Kidney capillary endothelial cell (primary cell): ENCODE measurements around the gene ILF2.
A peak's percentile ranks its signal among the peaks of the same experiment; 100 is the strongest.
"Not testable (repeated sequence)": the region's sequence is repeated elsewhere in the genome, so short reads cannot be mapped to it uniquely, and the experiment has no call there.

Source experiments
- DNase-seq: peaks from one replicate; pipeline ENCODE4 v3.0.0-alpha.2; 2018; ENCODE audit warnings: low spot score

ILF2 gene

GRCh38 chr1:153670859-153671627, at the start of gene ILF2:
Gene ILF2, minus strand, starts transcription at chr1:153670993. Its CDS starts 71 bp downstream, at chr1:153670922.
- peak; percentile 100 for DNase-seq

- no peak for DNase-seq
Measured at GRCh38 chr1:153717330-153717729, 46.5 kb upstream of the ILF2 start.

GRCh38 chr1:153716211-153716610, 45.4 kb upstream of the ILF2 start:
- not testable (repeated sequence) for DNase-seq

- DNase-seq: no peak
Measured at GRCh38 chr1:153711026-153711425, 40.2 kb upstream of the ILF2 start.

GRCh38 chr1:153705484-153705883, 34.7 kb upstream of the ILF2 start:
- no peak for DNase-seq

GRCh38 chr1:153699768-153700167, 29.0 kb upstream of the ILF2 start:
- DNase-seq: no peak

GRCh38 chr1:153698923-153699714, 28.3 kb upstream of the ILF2 start:
- peak; percentile 23 for DNase-seq

GRCh38 chr1:153698020-153698922, 27.5 kb upstream of the ILF2 start:
- DNase-seq: peak; percentile 75

GRCh38 chr1:153697191-153698019, 26.6 kb upstream of the ILF2 start:
- peak; percentile 33 for DNase-seq

GRCh38 chr1:153696741-153697140, 25.9 kb upstream of the ILF2 start:
- DNase-seq: no peak

GRCh38 chr1:153693466-153693865, 22.7 kb upstream of the ILF2 start:
- no peak for DNase-seq

- no peak for DNase-seq
Measured at GRCh38 chr1:153688736-153689328, 18.0 kb upstream of the ILF2 start.

- no peak for DNase-seq
Measured at GRCh38 chr1:153688276-153688675, 17.5 kb upstream of the ILF2 start.

- DNase-seq: no peak
Measured at GRCh38 chr1:153687346-153688125, 16.7 kb upstream of the ILF2 start.

- no peak for DNase-seq
Measured at GRCh38 chr1:153685544-153686340, 14.9 kb upstream of the ILF2 start.

- no peak for DNase-seq
Measured at GRCh38 chr1:153684892-153685291, 14.1 kb upstream of the ILF2 start.

- DNase-seq: no peak
Measured at GRCh38 chr1:153683854-153684253, 13.1 kb upstream of the ILF2 start.

- DNase-seq: no peak
Measured at GRCh38 chr1:153682730-153683129, 11.9 kb upstream of the ILF2 start.

GRCh38 chr1:153680120-153680403, 9.3 kb upstream of the ILF2 start:
- no peak for DNase-seq
